Fibroblast of villous mesenchyme (primary cell): ENCODE data around the gene S100A4. TPM values are rescaled to one million over a fixed set of nuclear protein-coding genes. Genes with fewer than 3 reads are reported as not detected.
A peak's percentile ranks its signal among the peaks of the same experiment; 100 is the strongest.

Experiments
- DNase-seq: peaks from one replicate; pipeline ENCODE4 v3.0.0-alpha.2; 2010; ENCODE audit warnings: low read depth
- H3K4me3 ChIP-seq: 2 replicates; pipeline ENCODE4 v1.5.1; 2011; ENCODE audit warnings: low read depth, mild to moderate bottlenecking, low read length
- CTCF ChIP-seq: IDR thresholded peaks from 2 replicates; pipeline ENCODE4 v1.5.1; 2012; ENCODE audit warnings: low read depth, mild to moderate bottlenecking, low read length; ENCODE audit not compliant: insufficient read depth
- total RNA-seq: library from RNA; depleted of rRNA; stranded (reverse); fragments of >200 nt; gene quantifications from 2 replicates; pipeline ENCODE4 v1.2.3, GENCODE V29; 2012

S100A4 gene
- total RNA-seq, 1 donor: 507 TPM

- no peak overlapping the region for H3K4me3 ChIP-seq
- no peak for TF ChIP-seq CTCF
- no peak for DNase-seq
Measured at GRCh38 chr1:153573351-153573750, 27.7 kb upstream of the S100A4 start.

GRCh38 chr1:153572569-153573015, 27.0 kb upstream of the S100A4 start:
- DNase-seq: peak; percentile 83
- no peak overlapping the region for H3K4me3 ChIP-seq
- TF ChIP-seq CTCF: peak; percentile 91

- H3K4me3 ChIP-seq: no peak overlapping the region
- TF ChIP-seq CTCF: no peak
- no peak for DNase-seq
Measured at GRCh38 chr1:153571706-153572105, 26.1 kb upstream of the S100A4 start.

- no peak overlapping the region for H3K4me3 ChIP-seq
- DNase-seq: no peak
- no peak for TF ChIP-seq CTCF
Measured at GRCh38 chr1:153570874-153571273, 25.3 kb upstream of the S100A4 start.

- DNase-seq: no peak
- TF ChIP-seq CTCF: no peak
- H3K4me3 ChIP-seq: no peak overlapping the region
Measured at GRCh38 chr1:153569465-153569864, 23.9 kb upstream of the S100A4 start.

GRCh38 chr1:153568367-153569099, 22.9 kb upstream of the S100A4 start:
- peak; percentile 91 for DNase-seq
- H3K4me3 ChIP-seq: no peak overlapping the region
- peak; percentile 98 for TF ChIP-seq CTCF

GRCh38 chr1:153567621-153568366, 22.2 kb upstream of the S100A4 start:
- no peak overlapping the region for H3K4me3 ChIP-seq
- DNase-seq: no peak
- TF ChIP-seq CTCF: no peak
